GF-D8 (cell line): ENCODE data around the gene ZMAT3.

ENCODE experiments used
- DNase-seq: peaks from one replicate; lab custom pipeline; 2025; lab: John Stamatoyannopoulos, UW

The ZMAT3 gene

DNA sequence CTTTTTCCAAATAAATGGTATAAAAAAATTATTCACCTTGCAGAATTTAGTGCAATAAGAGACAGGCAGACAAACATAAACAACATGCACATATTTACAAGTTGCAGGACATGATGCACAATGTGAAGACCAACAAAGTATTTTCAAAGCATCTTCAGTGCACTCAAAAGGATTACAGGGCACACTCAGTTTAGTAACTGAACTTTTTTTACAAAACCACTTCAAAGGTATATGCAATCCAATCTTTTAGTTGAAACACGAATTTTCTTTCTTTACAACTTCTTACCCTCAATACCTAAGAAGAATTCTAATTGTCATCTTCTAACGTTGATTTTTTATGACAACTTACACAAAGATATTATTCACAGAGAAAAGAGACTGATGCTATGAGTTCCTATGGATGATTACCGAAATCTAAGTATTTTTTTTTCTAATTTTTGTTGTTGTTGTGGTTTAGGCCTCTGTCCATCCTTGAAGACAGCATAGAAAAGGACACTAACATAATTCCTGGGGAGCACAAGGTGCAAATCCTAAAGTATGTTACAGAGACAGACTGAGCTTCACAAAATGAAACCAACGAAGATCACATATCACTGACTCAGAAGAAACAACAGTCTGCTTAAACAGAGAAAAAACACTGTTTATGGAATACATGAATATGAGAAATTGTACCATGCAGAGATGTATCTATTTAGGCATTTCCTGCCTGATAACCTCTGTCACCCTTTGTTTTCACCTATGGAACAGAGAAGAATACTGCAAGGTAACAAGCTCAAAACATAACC, 50.3 kb downstream of the ZMAT3 start:
- DNase-seq = no peak

DNA sequence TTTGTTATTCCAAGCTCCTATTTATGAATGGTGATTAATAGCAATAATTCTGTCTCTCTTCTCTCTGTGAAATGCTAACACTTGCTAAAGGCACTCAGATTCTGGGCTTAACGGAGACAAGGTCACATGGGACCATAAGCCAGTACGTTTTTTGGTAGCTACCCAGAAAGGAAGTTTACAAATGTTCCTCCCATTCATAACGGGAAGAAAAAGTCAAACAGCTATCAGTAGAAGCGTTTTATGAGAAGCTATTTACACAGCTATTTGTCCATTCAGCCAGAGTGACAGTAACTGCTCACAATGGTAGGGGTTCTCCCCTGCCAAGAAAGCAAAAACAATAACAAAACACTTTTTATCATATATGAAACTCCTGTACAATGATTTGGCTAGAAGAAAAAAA, 51.5 kb downstream of the ZMAT3 start:
- DNase-seq = no peak

DNA sequence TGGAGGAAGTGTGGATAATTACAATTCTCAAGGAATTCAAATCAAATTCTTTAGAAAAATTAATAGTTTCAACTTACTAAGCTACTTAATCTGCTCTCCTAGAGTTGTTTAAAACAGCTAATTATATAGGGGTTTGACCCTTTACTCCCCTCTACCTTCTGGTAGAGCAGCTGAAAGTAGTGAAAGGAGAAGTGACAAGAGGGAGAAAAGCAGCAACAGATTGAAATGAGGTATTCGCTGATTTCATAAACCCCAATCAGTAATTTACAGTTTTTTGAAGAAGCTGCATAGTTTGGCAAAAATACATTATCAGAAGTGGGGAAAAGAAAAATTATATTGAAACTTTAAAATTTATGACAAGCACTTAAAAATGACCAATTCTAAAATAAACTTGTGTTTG, 52.8 kb downstream of the ZMAT3 start:
- DNase-seq = no peak

DNA sequence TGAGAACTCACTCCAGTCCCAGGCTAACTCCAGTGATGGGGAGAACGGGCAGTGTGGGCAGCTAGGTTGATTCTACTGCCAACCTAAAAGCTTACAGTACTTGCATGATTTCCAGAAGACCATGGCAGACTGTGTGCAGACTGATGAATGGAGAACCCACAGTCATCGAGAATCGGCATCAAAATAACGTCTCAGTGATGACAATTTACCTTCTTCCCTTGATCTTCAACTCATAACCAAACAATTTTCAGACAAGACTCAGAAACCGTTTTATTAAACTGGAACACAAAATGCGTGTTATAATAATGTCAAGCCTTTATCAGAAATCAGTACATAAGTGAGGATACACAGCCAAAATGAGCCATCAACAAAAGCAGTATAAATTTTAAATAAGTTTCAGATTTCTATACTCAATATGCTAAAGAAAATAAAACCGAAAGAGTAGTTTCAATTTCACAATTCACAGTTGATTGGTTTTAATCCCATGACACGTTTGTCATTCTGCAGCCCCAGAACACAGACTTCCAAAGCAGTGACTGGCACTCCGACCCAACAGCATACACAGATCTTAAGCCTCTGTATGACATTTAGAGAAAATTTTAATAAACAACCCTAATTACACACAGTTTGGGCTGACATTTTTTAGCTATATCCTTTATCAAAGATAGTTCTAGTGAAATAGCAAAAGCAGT, 54.5 kb downstream of the ZMAT3 start:
- DNase-seq = no peak

DNA sequence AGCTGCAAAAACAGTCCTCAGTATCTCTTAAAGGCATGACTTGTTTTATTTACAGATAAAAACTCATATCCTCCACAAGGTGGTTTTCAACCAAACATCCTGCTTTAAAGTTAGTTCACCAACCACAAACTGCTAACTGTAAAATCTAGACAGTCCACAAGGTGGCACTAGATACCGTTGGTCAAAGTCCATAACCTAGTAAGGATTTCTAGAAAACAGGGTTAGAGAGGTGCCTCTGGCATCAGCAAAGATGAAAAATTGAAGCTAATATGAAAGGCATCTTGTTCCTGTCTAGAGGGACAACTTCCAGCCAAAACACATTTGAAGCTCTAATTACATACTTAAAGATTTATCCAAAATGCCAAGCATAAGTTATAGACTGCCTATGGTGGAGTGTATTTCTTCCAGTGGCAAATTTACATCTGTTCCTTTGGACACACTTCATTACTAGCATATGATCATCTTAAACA, 56.0 kb downstream of the ZMAT3 start:
- peak; percentile 30 for DNase-seq

DNA sequence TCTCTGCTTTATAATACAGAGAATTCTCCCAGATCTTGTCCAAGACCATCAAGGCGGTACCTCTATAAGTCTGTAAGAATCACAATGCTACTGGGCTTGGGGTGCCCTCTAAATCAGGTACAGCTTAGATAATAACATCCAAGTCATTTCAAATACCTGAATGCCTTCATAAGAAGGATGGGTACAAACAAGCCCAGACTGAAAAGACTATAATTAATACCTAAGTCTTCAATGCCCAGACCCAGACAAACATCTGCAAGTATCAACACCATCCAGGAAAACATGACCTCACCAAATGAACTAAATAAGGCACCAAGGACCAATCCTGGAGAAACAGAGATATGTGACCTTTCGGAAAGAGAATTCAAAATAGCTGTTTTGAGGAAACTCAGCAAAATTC, 65.9 kb downstream of the ZMAT3 start:
- DNase-seq = no peak

DNA sequence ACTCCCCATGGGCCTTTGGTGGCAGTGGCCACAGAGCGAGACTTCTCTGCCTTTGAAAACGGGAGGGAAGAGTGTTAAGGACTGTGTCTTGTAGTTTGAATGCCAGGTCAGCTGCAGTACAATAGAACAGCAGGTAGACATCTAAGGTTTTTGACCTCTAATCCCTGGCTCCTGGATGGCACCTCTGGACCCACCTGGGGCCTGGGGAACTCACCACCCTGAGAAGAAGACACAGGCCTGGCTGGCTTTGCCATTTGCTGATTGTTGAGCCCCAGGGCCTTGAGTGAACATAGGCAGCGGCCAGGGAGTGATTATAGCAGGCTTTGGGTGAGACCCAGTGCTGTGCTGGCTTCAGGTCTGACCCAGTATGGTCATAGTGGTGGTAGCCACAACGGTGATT, 66.4 kb downstream of the ZMAT3 start:
- DNase-seq = no peak

DNA sequence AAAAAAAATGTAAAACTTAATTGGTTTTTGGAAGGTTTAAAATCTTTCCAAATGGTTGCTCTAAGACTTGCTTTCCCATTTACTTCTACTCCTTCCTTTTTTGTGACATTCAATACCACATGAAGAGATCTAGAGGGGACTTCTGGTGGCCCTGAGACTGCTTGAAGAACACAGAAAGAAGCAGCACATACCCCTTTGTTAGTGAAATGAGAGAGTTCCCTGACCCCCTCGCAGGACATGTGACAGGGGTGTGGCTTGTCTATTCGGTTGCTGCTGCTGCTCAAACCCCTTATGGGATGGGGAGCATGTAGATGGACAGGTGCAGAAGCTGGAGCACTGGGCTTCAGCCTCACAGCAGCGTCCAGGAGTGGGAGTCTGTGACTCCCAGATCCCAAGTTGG, 71.0 kb downstream of the ZMAT3 start:
- DNase-seq = no peak

DNA sequence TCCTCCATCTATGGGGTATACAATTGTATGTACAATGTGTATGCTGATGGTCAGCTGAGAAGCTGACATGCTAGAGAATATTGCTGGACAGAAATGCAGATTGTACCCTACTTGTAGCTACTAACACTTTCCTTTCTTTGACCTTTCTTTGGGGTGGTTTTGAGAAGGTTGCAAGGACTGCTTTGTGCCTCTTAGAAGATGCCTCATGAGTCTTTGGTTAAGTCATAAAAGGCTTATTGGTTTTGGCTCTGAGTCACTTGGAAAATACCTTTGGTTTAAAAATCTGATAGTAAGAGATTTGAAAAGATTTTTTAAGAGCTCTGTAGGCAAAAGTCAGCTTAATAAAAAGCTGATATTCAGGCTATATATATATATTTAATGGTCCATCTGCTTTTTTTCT, 71.5 kb downstream of the ZMAT3 start:
- DNase-seq = no peak

DNA sequence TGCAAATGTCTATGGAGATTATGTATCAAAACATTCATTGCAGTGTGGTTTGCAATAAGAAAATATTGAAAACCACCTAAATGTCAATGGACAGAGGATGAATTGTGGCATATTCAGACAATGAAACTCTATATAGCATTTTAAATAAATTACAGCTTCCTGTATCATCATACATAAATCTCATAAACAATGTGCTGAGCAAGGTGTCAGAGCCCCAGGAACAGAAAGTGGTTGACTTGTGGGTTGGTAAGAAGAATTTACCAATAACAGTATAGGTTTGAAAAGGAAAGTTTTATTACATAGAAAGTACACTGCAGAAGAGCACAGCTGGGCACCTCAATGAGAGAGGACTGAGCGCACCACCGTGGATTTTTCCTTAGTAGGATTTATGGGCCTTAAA, 75.2 kb downstream of the ZMAT3 start:
- DNase-seq = no peak

DNA sequence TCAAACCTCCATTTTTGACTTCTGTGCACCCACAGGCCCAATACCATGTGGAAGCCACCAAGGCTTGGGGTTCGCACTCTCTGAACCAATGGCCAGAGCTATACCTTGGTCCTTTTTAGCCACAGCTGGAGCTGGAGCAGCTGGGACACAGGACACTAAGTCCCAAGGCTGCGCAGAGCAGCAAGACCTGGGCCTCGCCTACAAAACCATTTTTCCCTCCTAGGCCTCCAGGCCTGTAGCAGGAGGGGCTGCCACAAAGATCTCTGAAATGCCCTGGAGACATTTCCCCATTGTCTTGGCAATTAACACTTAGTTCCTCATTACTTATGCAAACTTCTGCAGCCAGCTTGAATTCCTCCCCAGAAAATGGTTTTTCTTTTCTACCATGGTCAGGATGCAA, 81.3 kb downstream of the ZMAT3 start:
- no peak for DNase-seq

DNA sequence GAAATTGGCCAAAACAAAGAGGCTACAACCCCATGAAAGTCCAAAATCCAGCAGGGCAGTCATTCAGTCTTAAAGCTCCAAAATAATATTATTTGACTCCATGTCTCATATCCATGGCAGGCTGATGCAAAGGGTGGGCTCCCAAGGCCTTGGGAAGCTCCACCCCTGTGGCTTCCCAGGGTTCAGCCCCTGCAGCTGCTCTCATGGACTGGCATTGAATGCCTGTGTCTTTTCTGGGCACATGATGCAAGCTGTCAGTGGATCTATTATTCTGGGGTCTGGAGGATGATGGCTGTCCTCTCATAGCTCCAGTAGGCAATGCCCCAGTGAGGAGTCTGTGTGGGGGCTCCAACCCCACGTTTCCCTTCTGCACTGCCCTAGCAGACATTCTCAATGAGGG, 81.8 kb downstream of the ZMAT3 start:
- no peak for DNase-seq

DNA sequence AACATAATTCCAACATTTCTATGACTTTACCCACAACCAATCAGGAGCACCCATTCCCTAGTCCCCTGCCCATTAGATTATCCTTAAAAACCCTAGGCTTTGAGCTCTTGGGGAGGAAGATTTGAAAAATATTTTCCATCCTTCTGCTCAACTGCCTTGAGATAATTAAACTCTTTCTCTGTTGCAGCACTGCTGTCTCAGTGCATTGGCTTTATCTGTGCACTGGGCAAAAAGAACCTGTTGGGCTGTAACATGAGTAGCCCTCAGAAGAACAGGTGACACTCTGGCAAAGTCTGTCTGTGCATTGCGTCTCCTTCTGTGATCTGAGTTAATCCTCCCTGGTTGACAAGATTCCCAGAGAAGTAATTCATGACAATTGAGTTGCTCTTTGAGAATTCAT, 83.9 kb downstream of the ZMAT3 start:
- no peak for DNase-seq

DNA sequence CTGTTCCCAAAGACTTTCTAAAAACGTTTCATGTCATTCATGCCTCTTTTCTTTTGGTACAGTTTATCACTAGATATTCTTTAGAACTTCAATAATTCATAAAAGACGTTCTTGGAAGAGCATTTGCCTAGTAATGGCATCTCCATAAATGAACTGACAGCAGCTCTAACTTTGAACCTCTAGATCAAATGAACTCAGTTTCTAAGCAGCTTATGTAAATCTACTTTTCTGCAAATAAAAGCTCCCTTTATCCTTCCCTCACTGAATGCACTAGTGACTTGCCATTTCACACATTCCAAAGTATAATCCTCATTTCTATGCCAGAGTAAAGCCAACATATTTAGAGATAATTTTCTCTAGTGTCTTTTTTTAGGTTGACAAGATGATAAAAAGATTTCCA, 85.2 kb downstream of the ZMAT3 start:
- no peak for DNase-seq

DNA sequence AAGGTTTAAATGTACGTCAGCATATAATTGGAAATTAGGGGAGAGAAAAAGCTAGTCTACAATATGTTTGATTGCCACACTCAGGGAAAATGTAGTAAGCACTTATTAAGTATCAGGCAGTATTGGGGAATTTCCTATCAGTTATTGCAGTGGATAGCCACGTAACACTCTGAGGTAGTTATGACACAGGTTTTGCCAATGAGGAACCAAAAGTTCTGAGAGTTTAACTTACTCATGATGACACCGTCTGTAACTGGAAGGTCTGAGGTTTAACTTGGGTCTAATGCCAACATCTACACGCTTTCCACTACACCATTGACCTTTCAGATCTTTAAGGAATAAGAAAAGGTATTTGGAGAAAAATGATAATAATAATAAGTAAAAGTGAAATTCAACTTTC, 89.5 kb downstream of the ZMAT3 start:
- no peak for DNase-seq

DNA sequence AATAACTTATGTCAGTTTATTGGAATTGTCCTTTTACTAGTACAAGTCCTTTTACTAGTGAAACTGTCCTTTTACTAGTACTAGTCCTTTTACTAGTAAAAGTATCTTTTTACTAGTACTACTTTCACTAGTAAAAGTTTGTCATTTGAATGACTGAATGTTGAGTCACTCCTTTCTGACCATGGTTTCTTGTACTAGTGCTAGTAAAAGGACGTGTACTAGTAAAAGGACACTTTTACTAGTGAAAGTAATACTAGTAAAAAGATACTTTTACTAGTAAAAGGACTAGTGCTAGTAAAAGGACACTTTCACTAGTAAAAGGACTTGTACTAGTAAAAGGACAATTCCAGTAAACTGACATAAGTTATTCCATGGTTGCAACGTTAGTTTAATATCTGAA, 96.3 kb downstream of the ZMAT3 start:
- DNase-seq = no peak

DNA sequence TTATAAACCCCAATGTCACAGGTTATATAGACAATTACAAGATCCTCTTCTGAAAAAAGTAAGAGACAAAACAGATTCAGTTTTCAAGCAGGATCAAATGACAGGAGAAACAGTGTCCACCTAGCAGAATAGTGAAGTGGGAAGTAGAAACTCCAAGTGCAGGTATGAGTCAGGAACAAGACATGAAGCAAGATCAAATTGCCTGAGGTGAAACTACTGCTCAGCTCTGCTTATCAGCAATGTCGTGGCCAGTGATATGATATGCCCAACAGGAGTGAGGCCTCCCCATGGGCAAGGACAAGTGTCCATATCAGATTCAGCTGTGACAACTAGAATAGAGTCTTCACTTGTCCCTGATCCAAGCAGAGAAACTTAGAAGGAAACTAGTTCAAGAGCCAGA, 100.0 kb downstream of the ZMAT3 start:
- no peak for DNase-seq

DNA sequence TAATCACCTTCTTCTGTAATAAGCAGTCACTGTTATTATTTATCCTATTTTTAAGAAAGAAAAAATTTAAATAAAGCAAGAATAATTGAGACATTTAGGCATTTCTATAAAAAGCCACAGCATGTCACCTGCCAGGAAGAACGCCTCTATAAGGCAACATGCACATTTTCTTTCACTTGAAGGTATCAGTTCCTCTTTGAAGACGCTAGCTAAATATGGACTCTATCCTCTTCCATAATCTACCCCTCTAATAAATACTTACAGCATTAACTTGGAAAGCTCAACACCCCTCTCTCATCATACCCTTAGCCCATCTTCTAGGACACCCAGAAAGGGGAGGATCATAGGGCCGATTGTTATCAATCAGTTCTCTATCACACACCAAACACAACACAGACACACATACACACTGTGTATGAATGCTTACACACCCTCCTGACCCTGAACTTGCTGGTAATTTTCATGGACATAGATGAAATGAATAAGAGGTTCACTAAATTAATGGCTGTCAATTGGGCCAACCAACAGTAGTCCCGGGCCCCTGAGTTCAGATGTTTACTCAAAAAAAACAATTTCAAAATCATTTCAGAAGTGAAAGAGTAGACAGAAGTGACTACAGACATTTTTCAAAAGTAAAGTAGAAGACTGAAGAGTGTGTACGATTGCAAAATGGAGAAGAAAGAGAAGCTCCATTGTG, 102.5 kb downstream of the ZMAT3 start:
- DNase-seq = no peak
